ENCODE measurements around the gene NEDD9. TPM values are rescaled to one million over a fixed set of nuclear protein-coding genes. Genes with fewer than 3 reads are reported as not detected.

The NEDD9 gene
- total RNA-seq, 2 donors from 2014 or later, result 36.9 to 39.4 TPM

GRCh38 chr6:11197850-11198249 is 34.6 kb downstream of the NEDD9 start:
- H3K27ac Mint-ChIP-seq, result no peak overlapping the region
- no peak overlapping the region for H3K4me3 Mint-ChIP-seq
- no peaks in the 10 kb centered on the region for H3K9me3 Mint-ChIP-seq
- H3K4me1 Mint-ChIP-seq, result peaks cover 35% of the 10 kb centered on the region
- H3K27me3 Mint-ChIP-seq, result no peaks in the 10 kb centered on the region
- ATAC-seq (replicated peaks), result no peak
- H3K36me3 Mint-ChIP-seq (ENCODE audit: low read depth), result peaks cover 72% of the 10 kb centered on the region

DNA sequence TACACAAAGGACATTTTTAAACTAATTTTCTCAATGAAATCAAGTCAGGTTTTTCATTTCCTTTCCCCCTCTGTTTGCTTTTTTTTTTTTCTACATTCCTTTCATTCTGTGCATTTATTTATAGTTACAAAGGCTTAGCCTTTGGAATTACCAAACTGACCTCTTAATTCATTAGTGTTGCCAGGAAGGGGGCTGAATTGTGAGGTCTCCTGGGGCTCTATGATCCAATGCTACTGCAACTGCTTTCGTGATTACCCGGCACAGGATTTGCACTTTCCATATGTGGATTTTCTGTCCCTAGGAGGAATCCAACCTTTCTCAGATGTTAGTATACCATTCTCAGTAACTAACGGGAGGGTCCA is 35.3 kb downstream of the NEDD9 start:
- H3K27me3 Mint-ChIP-seq, result no peaks in the 10 kb centered on the region
- no peak overlapping the region for H3K4me3 Mint-ChIP-seq
- no peaks in the 10 kb centered on the region for H3K9me3 Mint-ChIP-seq
- ATAC-seq (replicated peaks), result no peak
- H3K36me3 Mint-ChIP-seq (ENCODE audit: low read depth), result peaks cover 77% of the 10 kb centered on the region
- peaks cover 35% of the 10 kb centered on the region for H3K4me1 Mint-ChIP-seq
- no peak overlapping the region for H3K27ac Mint-ChIP-seq

DNA sequence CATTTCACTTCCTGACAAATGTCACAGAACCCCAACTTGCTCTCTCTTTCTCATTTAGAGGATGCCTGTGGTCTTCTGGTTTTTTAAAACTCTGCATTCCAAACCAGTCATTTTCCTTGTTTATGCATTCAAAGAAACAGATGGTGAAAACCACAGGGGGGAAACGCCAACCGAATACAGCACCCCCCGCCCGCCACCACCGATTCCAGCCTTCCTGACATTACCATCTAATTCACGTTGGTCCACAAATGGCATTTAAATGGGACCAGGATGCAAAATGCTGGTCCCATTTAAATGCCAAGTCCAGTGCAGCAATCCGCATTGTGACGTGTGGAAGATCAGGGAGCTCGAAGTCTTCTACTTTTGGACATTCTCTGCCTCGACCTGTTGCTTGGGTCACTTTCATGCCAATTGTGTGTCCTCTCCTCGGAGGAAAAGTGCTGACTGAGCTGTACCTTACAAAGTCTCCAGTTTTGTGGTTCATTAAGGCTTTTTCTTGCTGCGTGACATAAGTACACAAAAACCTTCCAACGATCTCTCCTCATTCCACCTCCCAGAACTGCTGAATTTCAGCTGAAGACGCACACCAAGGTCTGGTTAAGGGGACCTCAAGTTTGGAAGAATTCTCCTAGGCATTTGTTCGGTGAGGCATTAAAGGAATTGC is 35.8 kb downstream of the NEDD9 start:
- no peak overlapping the region for H3K4me3 Mint-ChIP-seq
- no peak overlapping the region for H3K27ac Mint-ChIP-seq
- peaks cover 77% of the 10 kb centered on the region for H3K36me3 Mint-ChIP-seq (ENCODE audit: low read depth)
- H3K4me1 Mint-ChIP-seq, result peaks cover 32% of the 10 kb centered on the region
- no peaks in the 10 kb centered on the region for H3K27me3 Mint-ChIP-seq
- ATAC-seq (replicated peaks), result no peak
- no peaks in the 10 kb centered on the region for H3K9me3 Mint-ChIP-seq

GRCh38 chr6:11194356-11195218 is 37.9 kb downstream of the NEDD9 start:
- ATAC-seq (replicated peaks), result no peak
- Mint-ChIP-seq H3K36me3 (ENCODE audit: low read depth) (peaks cover 78% of the 10 kb centered on the region), H3K27me3 (no peaks in the 10 kb centered on the region), H3K4me3 (no peak overlapping the region), H3K27ac (no peak overlapping the region), H3K4me1 (peaks cover 14% of the 10 kb centered on the region), H3K9me3 (no peaks in the 10 kb centered on the region)

DNA sequence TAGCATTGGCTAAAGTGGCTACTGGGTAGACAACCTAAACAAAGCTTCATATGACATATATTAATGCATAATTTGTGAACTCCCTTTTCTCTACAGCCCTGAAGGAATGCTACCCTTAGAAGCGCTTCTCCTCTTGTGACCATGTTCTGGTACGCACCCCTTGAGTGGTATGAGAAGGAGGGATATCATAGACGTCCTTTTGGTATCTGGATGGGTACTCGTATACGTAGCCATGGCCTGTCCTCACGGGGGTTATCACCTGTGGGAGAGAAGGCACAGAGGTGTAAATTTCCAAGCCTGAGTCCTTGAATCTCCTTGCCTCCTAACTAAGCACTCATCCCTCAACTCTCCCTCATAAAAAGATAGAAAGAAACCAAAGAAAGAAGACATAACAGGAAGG is 39.0 kb downstream of the NEDD9 start:
- Mint-ChIP-seq H3K36me3 (ENCODE audit: low read depth) (peaks cover 78% of the 10 kb centered on the region), H3K9me3 (no peaks in the 10 kb centered on the region), H3K27me3 (no peaks in the 10 kb centered on the region), H3K4me3 (no peak overlapping the region), H3K27ac (no peak overlapping the region), H3K4me1 (peaks cover 2% of the 10 kb centered on the region)
- no peak for ATAC-seq (replicated peaks)

DNA sequence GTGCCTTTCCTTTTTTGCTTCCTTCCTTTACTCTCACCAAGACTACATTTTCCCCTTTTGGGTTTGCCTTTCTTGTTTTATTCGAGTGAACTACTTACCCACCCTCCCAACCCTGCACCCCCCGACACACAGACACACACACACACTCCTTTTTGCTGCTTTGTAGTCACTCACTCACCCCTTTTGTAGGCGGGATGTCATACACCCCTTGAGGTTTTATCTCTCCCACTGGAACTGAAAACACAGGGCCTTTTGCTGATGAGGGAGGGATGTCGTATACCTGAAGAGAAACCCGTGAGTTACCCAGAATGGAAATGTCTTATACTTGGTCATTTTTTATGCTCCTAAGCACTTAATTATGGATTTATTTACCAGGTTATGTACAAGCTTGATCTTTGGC is 40.3 kb downstream of the NEDD9 start:
- Mint-ChIP-seq H3K4me1 (no peaks in the 10 kb centered on the region), H3K4me3 (no peak overlapping the region), H3K27ac (no peak overlapping the region), H3K27me3 (no peaks in the 10 kb centered on the region), H3K36me3 (ENCODE audit: low read depth) (peaks cover 81% of the 10 kb centered on the region), H3K9me3 (no peaks in the 10 kb centered on the region)
- no peak for ATAC-seq (replicated peaks)

- Mint-ChIP-seq H3K27ac (no peak overlapping the region), H3K4me3 (no peak overlapping the region), H3K27me3 (no peaks in the 10 kb centered on the region), H3K4me1 (no peaks in the 10 kb centered on the region), H3K9me3 (no peaks in the 10 kb centered on the region), H3K36me3 (ENCODE audit: low read depth) (peaks cover 89% of the 10 kb centered on the region)
- ATAC-seq (replicated peaks), result no peak
Observed at GRCh38 chr6:11190625-11191245, 41.7 kb downstream of the NEDD9 start.

GRCh38 chr6:11189865-11190624 is 42.4 kb downstream of the NEDD9 start:
- Mint-ChIP-seq H3K36me3 (ENCODE audit: low read depth) (peaks cover 96% of the 10 kb centered on the region), H3K27me3 (no peaks in the 10 kb centered on the region), H3K4me1 (no peaks in the 10 kb centered on the region), H3K27ac (no peak overlapping the region), H3K4me3 (no peak overlapping the region), H3K9me3 (no peaks in the 10 kb centered on the region)
- ATAC-seq (replicated peaks), result no peak

DNA sequence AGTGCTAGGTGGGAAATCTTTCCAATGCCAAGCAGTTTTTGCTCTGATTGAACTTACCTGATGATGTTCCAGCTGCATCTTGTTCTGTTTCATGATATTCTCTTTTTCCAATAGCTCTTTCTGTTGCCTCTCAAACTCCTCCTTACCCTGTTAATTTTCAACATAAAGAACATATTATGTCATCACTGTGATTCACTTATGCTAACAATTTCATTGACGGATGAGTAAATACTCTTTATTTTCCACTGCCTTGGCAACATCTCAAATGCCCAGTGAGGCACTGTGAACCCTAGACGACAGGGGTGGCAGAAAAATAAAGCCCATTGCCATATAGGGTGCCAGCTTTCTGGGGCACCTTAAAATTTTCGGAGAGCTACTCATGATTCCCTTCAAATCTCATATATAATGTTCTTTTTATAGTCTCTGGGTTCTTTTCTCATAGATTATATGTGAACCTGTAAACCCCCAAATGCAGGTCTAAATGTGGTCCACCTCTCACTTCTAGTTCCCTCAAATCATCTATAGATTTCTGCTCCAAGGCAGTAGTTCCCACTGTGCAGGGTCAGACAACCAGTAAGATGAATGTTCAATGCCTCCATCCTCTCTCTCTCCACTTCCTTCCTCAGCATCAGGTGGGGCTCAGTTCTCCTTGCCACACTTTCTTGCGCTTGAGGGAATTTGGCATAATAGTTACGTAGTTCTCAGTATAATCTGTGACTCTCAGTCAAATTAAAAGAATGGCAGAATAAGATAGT is 44.1 kb downstream of the NEDD9 start:
- Mint-ChIP-seq H3K27ac (peak overlapping the region; percentile 13), H3K4me3 (no peak overlapping the region), H3K4me1 (no peaks in the 10 kb centered on the region), H3K27me3 (no peaks in the 10 kb centered on the region), H3K36me3 (ENCODE audit: low read depth) (peaks cover 99% of the 10 kb centered on the region), H3K9me3 (peaks cover 3% of the 10 kb centered on the region)
- ATAC-seq (replicated peaks), result no peak

DNA sequence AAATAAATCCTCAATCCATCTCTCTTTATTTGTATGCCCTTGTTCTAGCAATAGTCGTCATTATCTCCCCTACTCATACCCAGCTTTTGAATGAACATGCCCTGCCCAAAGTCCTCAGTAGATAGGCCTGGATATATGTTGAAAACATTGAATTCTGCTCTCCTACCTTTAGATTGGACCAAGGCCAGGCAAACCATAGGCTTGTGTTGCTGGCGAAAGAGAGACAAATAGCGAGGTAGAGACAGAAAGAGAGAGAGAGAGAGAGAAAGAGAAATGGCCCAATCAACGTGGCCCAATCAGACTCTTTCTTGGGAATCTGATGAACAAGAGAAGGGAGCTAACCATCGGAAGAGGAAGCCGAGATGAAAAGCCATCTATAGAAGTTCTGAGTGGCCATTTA is 45.2 kb downstream of the NEDD9 start:
- Mint-ChIP-seq H3K4me3 (no peak overlapping the region), H3K4me1 (no peaks in the 10 kb centered on the region), H3K27me3 (no peaks in the 10 kb centered on the region), H3K9me3 (peaks cover 3% of the 10 kb centered on the region), H3K27ac (no peak overlapping the region), H3K36me3 (ENCODE audit: low read depth) (peaks cover 98% of the 10 kb centered on the region)
- no peak for ATAC-seq (replicated peaks)

- no peak overlapping the region for H3K4me3 Mint-ChIP-seq
- peaks cover 3% of the 10 kb centered on the region for H3K9me3 Mint-ChIP-seq
- no peak for ATAC-seq (replicated peaks)
- H3K4me1 Mint-ChIP-seq, result no peaks in the 10 kb centered on the region
- H3K27ac Mint-ChIP-seq, result no peak overlapping the region
- no peaks in the 10 kb centered on the region for H3K27me3 Mint-ChIP-seq
- H3K36me3 Mint-ChIP-seq (ENCODE audit: low read depth), result peaks cover 84% of the 10 kb centered on the region
Observed at GRCh38 chr6:11185204-11185842, 47.1 kb downstream of the NEDD9 start.

GRCh38 chr6:11183761-11184362 is 48.6 kb downstream of the NEDD9 start:
- no peak for ATAC-seq (replicated peaks)
- Mint-ChIP-seq H3K4me1 (no peaks in the 10 kb centered on the region), H3K27ac (no peak overlapping the region), H3K27me3 (no peaks in the 10 kb centered on the region), H3K36me3 (ENCODE audit: low read depth) (peaks cover 69% of the 10 kb centered on the region), H3K4me3 (no peak overlapping the region), H3K9me3 (peaks cover 3% of the 10 kb centered on the region)

DNA sequence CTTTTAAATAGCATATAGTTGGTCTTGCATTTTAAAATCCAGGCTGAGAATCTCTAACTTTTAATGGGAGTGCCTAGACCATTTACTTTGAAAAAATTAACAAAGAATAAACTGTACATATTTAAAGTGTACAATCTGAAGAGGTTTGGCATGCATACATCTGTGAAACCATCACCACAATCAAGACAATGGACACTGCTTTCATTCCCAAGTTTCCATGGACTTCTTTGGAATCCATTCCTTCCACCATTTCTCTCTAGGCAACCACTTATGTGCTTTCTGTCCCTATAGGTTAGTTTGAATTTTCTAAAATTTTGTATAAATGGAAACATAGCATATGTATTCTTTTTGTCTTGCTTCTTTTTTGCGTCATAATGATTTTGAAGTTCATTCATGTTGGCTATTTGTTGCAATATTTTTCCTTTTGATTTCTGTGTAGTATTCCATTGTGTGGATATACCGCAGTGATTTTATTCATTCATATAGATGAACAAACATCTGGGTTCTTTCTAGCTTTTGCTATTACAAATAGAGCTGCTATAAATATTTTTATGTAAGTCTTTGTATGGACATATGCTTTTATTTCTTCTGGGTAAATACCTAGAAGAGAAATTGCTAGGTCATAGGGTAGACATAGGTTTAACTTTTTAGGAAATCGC is 50.9 kb downstream of the NEDD9 start:
- H3K27me3 Mint-ChIP-seq, result no peaks in the 10 kb centered on the region
- no peaks in the 10 kb centered on the region for H3K4me1 Mint-ChIP-seq
- H3K4me3 Mint-ChIP-seq, result no peak overlapping the region
- peaks cover 47% of the 10 kb centered on the region for H3K36me3 Mint-ChIP-seq (ENCODE audit: low read depth)
- ATAC-seq (replicated peaks), result no peak
- no peak overlapping the region for H3K27ac Mint-ChIP-seq
- H3K9me3 Mint-ChIP-seq, result peaks cover 3% of the 10 kb centered on the region
